Measurements from ENCODE around the gene HACD3. TPM values are rescaled to one million over a fixed set of nuclear protein-coding genes. Genes with fewer than 3 reads are reported as not detected.

HACD3 gene
- total RNA-seq, 1 experiment from 2014 or later = 118 TPM

DNA sequence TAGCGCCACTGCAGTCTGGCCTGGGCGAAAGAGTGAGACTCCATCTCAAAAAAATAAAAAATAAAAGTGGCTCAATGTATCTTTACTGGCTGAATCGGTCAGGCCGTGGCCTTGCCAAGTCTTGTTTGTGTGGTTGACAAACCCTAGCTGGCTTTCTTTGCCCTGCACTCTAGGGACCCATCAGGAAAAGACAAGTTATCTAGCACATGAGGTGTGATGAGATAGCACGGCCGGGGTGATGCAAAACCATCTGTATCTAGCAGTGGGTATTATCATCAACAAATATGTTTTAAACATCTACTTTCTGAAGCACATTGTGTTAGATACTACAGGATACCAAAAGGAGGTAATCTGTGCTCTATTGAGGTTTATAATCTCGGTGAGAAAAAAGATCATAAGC is 8.9 kb upstream of the HACD3 start:
- no peak overlapping the region for H3K4me3 ChIP-seq (ENCODE audit: low read depth, low read length)
- no TSS peak for BruUV-seq (replicated peaks)
- H3K36me3 ChIP-seq (ENCODE audit: control insufficient read depth, insufficient read depth, low read length) = no peaks in the 10 kb centered on the region
- Mint-ChIP-seq H3K4me3 (ENCODE audit: unreplicated experiment) (no peak overlapping the region), H3K27ac (ENCODE audit: unreplicated experiment) (no peak overlapping the region), H3K27me3 (ENCODE audit: insufficient read depth, unreplicated experiment) (no peaks in the 10 kb centered on the region), H3K9me3 (ENCODE audit: unreplicated experiment) (no peaks in the 10 kb centered on the region), H3K36me3 (ENCODE audit: insufficient read depth, unreplicated experiment) (no peaks in the 10 kb centered on the region), H3K4me1 (ENCODE audit: low read depth, unreplicated experiment) (no peaks in the 10 kb centered on the region)
- DNase-seq = no peak
- H3K4me1 ChIP-seq = peaks cover 4% of the 10 kb centered on the region; the same call in 1 of the 2 replicates
- H3K9me3 ChIP-seq = no peaks in the 10 kb centered on the region
- no peaks in the 10 kb centered on the region for H3K27me3 ChIP-seq (replicated peaks; ENCODE audit: control insufficient read depth, insufficient read depth, low read length)
- TF ChIP-seq, protein P1, sequence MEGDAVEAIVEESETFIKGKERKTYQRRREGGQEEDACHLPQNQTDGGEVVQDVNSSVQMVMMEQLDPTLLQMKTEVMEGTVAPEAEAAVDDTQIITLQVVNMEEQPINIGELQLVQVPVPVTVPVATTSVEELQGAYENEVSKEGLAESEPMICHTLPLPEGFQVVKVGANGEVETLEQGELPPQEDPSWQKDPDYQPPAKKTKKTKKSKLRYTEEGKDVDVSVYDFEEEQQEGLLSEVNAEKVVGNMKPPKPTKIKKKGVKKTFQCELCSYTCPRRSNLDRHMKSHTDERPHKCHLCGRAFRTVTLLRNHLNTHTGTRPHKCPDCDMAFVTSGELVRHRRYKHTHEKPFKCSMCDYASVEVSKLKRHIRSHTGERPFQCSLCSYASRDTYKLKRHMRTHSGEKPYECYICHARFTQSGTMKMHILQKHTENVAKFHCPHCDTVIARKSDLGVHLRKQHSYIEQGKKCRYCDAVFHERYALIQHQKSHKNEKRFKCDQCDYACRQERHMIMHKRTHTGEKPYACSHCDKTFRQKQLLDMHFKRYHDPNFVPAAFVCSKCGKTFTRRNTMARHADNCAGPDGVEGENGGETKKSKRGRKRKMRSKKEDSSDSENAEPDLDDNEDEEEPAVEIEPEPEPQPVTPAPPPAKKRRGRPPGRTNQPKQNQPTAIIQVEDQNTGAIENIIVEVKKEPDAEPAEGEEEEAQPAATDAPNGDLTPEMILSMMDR (IDR thresholded peaks at IDR 0.05; ENCODE audit: insufficient read depth in 1 of 2, low read depth in 1 of 2, low read length in 1 of 2, severe bottlenecking in 1 of 2, unreplicated experiment in 1 of 2) = no peak
- ChIA-PET CTCF (no interaction called here), POLR2A (no interaction called here)
- intact Hi-C loops (cut with micrococcal nuclease; ENCODE audit: unreplicated experiment) = no loop called here

DNA sequence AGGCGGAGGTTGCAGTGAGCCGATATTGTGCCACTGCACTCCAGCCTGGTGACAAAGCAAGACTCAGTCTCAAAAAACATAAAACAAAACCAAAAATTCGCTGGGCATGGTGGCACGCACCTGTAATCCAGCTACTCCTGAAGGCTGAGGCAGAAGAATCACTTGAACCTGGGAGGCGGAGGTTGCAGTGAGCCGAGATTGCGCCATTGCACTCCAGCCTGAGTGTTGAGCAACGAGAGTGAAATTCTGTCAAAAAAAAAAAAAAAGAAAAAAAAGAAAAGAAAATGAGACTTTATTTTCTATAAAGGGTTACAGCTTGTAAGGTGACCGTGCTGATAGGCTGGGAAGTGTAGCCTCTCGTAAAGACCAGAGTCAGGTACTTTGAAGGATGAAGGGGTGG is 6.0 kb upstream of the HACD3 start:
- Mint-ChIP-seq H3K4me1 (ENCODE audit: low read depth, unreplicated experiment) (no peaks in the 10 kb centered on the region), H3K9me3 (ENCODE audit: unreplicated experiment) (no peaks in the 10 kb centered on the region), H3K4me3 (ENCODE audit: unreplicated experiment) (no peak overlapping the region), H3K27ac (ENCODE audit: unreplicated experiment) (no peak overlapping the region), H3K36me3 (ENCODE audit: insufficient read depth, unreplicated experiment) (no peaks in the 10 kb centered on the region), H3K27me3 (ENCODE audit: insufficient read depth, unreplicated experiment) (no peaks in the 10 kb centered on the region)
- H3K27me3 ChIP-seq (replicated peaks; ENCODE audit: control insufficient read depth, insufficient read depth, low read length) = no peaks in the 10 kb centered on the region
- no TSS peak for BruUV-seq (replicated peaks)
- intact Hi-C loops (cut with micrococcal nuclease; ENCODE audit: unreplicated experiment) = no loop called here
- TF ChIP-seq, protein P1 (IDR thresholded peaks at IDR 0.05; ENCODE audit: insufficient read depth in 1 of 2, low read depth in 1 of 2, low read length in 1 of 2, severe bottlenecking in 1 of 2, unreplicated experiment in 1 of 2) = no peak
- no peaks in the 10 kb centered on the region for H3K36me3 ChIP-seq (ENCODE audit: control insufficient read depth, insufficient read depth, low read length)
- H3K9me3 ChIP-seq = no peaks in the 10 kb centered on the region
- H3K4me3 ChIP-seq (ENCODE audit: low read depth, low read length) = no peak overlapping the region
- peaks cover 4% of the 10 kb centered on the region; the same call in 1 of the 2 replicates for H3K4me1 ChIP-seq
- POLR2A ChIA-PET = interaction anchor here (0.6 kb wide), 2 partner anchors 25 to 1408 kb away, joined by 3 to 5 read pairs; no protein-coding TSS in a partner anchor
- DNase-seq = no peak
- CTCF ChIA-PET = no interaction called here

DNA sequence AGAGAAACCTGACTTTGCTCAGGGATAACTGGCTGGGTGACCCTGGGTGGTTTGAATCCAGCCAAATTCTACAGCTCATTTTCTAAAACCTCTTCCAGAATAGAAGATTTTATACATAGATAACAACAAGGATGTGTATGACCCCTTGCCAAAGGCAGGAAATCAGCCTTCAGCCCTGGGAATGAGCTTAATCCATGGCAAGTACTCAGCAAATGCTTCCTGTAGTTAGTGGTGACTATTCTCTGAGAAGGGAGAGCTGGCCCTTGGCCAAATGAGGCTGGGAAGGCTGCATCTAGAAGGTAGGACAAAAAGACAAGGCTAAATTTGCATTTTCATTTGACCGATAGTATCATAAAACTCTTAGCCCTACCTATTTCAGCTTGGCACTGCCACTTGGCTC is 4.6 kb upstream of the HACD3 start:
- H3K4me3 Mint-ChIP-seq (ENCODE audit: unreplicated experiment) = no peak overlapping the region
- Histone ChIP-seq H3K4me3 (ENCODE audit: low read depth, low read length) (no peak overlapping the region), H3K36me3 (ENCODE audit: control insufficient read depth, insufficient read depth, low read length) (no peaks in the 10 kb centered on the region), H3K27me3 (replicated peaks; ENCODE audit: control insufficient read depth, insufficient read depth, low read length) (no peaks in the 10 kb centered on the region), H3K9me3 (no peaks in the 10 kb centered on the region), H3K4me1 (peaks cover 4% of the 10 kb centered on the region; the same call in 1 of the 2 replicates)
- H3K4me1 Mint-ChIP-seq (ENCODE audit: low read depth, unreplicated experiment) = peaks cover 6% of the 10 kb centered on the region
- intact Hi-C loops (cut with micrococcal nuclease; ENCODE audit: unreplicated experiment) = no loop called here
- TF ChIP-seq, protein P1 (IDR thresholded peaks at IDR 0.05; ENCODE audit: insufficient read depth in 1 of 2, low read depth in 1 of 2, low read length in 1 of 2, severe bottlenecking in 1 of 2, unreplicated experiment in 1 of 2) = no peak
- H3K27ac Mint-ChIP-seq (ENCODE audit: unreplicated experiment) = no peak overlapping the region
- no peak for DNase-seq
- H3K9me3 Mint-ChIP-seq (ENCODE audit: unreplicated experiment) = no peaks in the 10 kb centered on the region
- ChIA-PET POLR2A (no interaction called here), CTCF (interaction anchor here (0.6 kb wide), 1 partner anchor 188 kb away, joined by 3 read pairs; no protein-coding TSS in a partner anchor)
- peaks cover 6% of the 10 kb centered on the region for H3K36me3 Mint-ChIP-seq (ENCODE audit: insufficient read depth, unreplicated experiment)
- no TSS peak for BruUV-seq (replicated peaks)
- H3K27me3 Mint-ChIP-seq (ENCODE audit: insufficient read depth, unreplicated experiment) = no peaks in the 10 kb centered on the region
